HepG2 (cell line): ENCODE results near the gene THADA. TPM values are rescaled to one million over a fixed set of nuclear protein-coding genes. Genes with fewer than 3 reads are reported as not detected.

Experiments
- ATAC-seq: fragments of 200-7000 bp; cut with Tn5 transposase; 3 replicates; pipeline ENCODE4 v1.9.1; 2020; ENCODE audit warnings: mild to moderate bottlenecking, moderate library complexity
- BruUV-seq: library from RNA; stranded (reverse); fragments of 400-500 nt; replicated peaks from 2 replicates; lab custom pipeline; 2021; lab: Mats Ljungman, UMichigan
- CTCF ChIA-PET: fragments of 300-600 bp; formaldehyde crosslinking; extraction: SDS; loops from one replicate; lab custom pipeline; 2021; ENCODE audit warnings: low total read pairs, inconsistent platforms, low intra/inter-chr PET ratio; lab: Yijun Ruan, JAX
- POLR2A ChIA-PET: fragments of 350-600 bp; sonication (Branson Sonifier 250); formaldehyde crosslinking; loops from one replicate; lab custom pipeline; 2020; ENCODE audit warnings: antibody characterized with exemption, inconsistent platforms; lab: Yijun Ruan, JAX
- DNase-seq: peaks from one replicate; pipeline ENCODE4 v3.0.0-alpha.2; 2015; ENCODE audit warnings: low spot score
- FAIRE-seq: peaks from 3 replicates; lab custom pipeline; 2011; peaks lifted over from hg19 to GRCh38; lab: Jason Lieb, UNC
- H2AFZ ChIP-seq: one replicate; pipeline ENCODE4 v1.6.1; 2011; ENCODE audit warnings: low read length, inconsistent platforms
- H3K27ac ChIP-seq: fragments of 300-600 bp; 3 replicates; pipeline ENCODE4 v1.8.0; 2011; ENCODE audit warnings: mixed run types, mild to moderate bottlenecking, mixed read lengths, low read length, inconsistent platforms; ENCODE audit not compliant: insufficient read depth; ENCODE audit errors: extremely low read length
- H3K27me3 ChIP-seq, 2 experiments: fragments of 200-600 bp in 1 of 2; 2 replicates in 1 of 2; 3 replicates in 1 of 2; pipeline versions ENCODE4 v1.6.0 to v1.8.0; 2011; ENCODE audit warnings: low read length in 2 of 2, mild to moderate bottlenecking in 2 of 2, moderate library complexity in 2 of 2, inconsistent platforms in 1 of 2; ENCODE audit not compliant: insufficient read depth in 2 of 2, control insufficient read depth in 1 of 2
- H3K36me3 ChIP-seq, 2 experiments: fragments of 200-600 bp in 1 of 2; replicated peaks in 1 of 2; 2 replicates in 1 of 2; 3 replicates in 1 of 2; pipeline versions ENCODE4 v1.5.1 to v1.8.0; 2011; ENCODE audit warnings: low read length in 2 of 2, inconsistent platforms in 1 of 2; ENCODE audit not compliant: insufficient read depth in 2 of 2, control insufficient read depth in 1 of 2
- H3K4me1 ChIP-seq: 2 replicates; pipeline ENCODE4 v1.5.1; 2012; ENCODE audit warnings: low read length, inconsistent platforms; ENCODE audit not compliant: insufficient read depth
- H3K4me2 ChIP-seq: 2 replicates; pipeline ENCODE4 v1.6.0; 2011; ENCODE audit warnings: low read depth, low read length, inconsistent platforms
- H3K4me3 ChIP-seq, 3 experiments: fragments of 200-600 bp in 1 of 3; sonication (generic), shearing (Covaris generic) in 1 of 3; replicated peaks in 1 of 3; 2 replicates each; pipeline ENCODE4 v1.5.1; 2011 to 2016; ENCODE audit warnings: low read length in 3 of 3, inconsistent platforms in 2 of 3, low read depth in 2 of 3, mild to moderate bottlenecking in 2 of 3, control low read depth in 1 of 3, mixed read lengths in 1 of 3; ENCODE audit not compliant: insufficient read depth in 1 of 3
- H3K79me2 ChIP-seq: one replicate; pipeline ENCODE4 v1.6.1; 2011; ENCODE audit warnings: low read length, inconsistent platforms; ENCODE audit not compliant: insufficient read depth
- H3K9ac ChIP-seq: 2 replicates; pipeline ENCODE4 v1.6.0; 2011; ENCODE audit warnings: mild to moderate bottlenecking, low read depth, low read length, inconsistent platforms; ENCODE audit not compliant: insufficient read depth
- H3K9me3 ChIP-seq: 2 replicates; pipeline ENCODE4 v1.5.1; 2012; ENCODE audit warnings: mild to moderate bottlenecking, low read length
- H4K20me1 ChIP-seq: 2 replicates; pipeline ENCODE4 v1.6.0; 2011; ENCODE audit warnings: inconsistent platforms, mild to moderate bottlenecking, low read length, moderate library complexity; ENCODE audit not compliant: insufficient read depth
- BRCA1 ChIP-seq: sonication (generic); formaldehyde crosslinking; IDR thresholded peaks from 2 replicates; pipeline ENCODE4 v1.4.0; 2020; ENCODE audit warnings: missing genetic modification reagents
- CBX5 ChIP-seq: sonication (generic); formaldehyde crosslinking; IDR thresholded peaks from 2 replicates; pipeline ENCODE4 v1.4.0; 2020; ENCODE audit warnings: missing genetic modification reagents, borderline replicate concordance
- FLYWCH1 ChIP-seq: sonication (generic); formaldehyde crosslinking; IDR thresholded peaks from 2 replicates; pipeline ENCODE4 v1.8.1; 2023; ENCODE audit warnings: mild to moderate bottlenecking, missing genetic modification reagents
- GATAD2A ChIP-seq: IDR thresholded peaks from 2 replicates; pipeline ENCODE4 v1.6.1; 2016
- HHEX ChIP-seq: IDR thresholded peaks from 2 replicates; pipeline ENCODE4 v1.6.1; 2016; ENCODE audit warnings: control low read depth
- KLF15 ChIP-seq: sonication (generic); formaldehyde crosslinking; IDR thresholded peaks from 2 replicates; pipeline ENCODE4 v1.8.1; 2023; ENCODE audit warnings: borderline replicate concordance, mild to moderate bottlenecking, inconsistent platforms, missing genetic modification reagents, mixed read lengths
- NR2F1 ChIP-seq, 2 experiments: fragments of 450-650 bp in 1 of 2; formaldehyde crosslinking in 1 of 2; IDR thresholded peaks; 2 replicates each; pipeline versions ENCODE4 v1.5.0 to v1.6.1; 2016 to 2020; ENCODE audit warnings: mild to moderate bottlenecking in 1 of 2, missing compliant biosample characterization in 1 of 2, missing genetic modification reagents in 1 of 2, moderate library complexity in 1 of 2
- SIN3A ChIP-seq: IDR thresholded peaks from 2 replicates; pipeline ENCODE4 v1.6.1; 2011; ENCODE audit warnings: low read depth, mild to moderate bottlenecking, control low read depth, low read length, borderline replicate concordance
- SIX4 ChIP-seq: sonication (generic); formaldehyde crosslinking; IDR thresholded peaks from 2 replicates; pipeline ENCODE4 v1.4.0; 2020; ENCODE audit warnings: missing genetic modification reagents
- SSRP1 ChIP-seq: IDR thresholded peaks from 2 replicates; pipeline ENCODE4 v1.6.1; 2016; ENCODE audit warnings: control low read depth
- ZNF296 ChIP-seq: sonication (generic); formaldehyde crosslinking; conservative IDR thresholded peaks from 2 replicates; pipeline ENCODE4 v1.5.0; 2020; ENCODE audit warnings: mild to moderate bottlenecking, missing genetic modification reagents
- ZNF382 ChIP-seq: sonication (generic); formaldehyde crosslinking; IDR thresholded peaks from 2 replicates; pipeline ENCODE4 v1.5.0; 2020; ENCODE audit warnings: missing genetic modification reagents, mild to moderate bottlenecking, borderline replicate concordance
- ZNF383 ChIP-seq: sonication (generic); formaldehyde crosslinking; IDR thresholded peaks from 2 replicates; pipeline ENCODE4 v1.4.0; 2020; ENCODE audit warnings: missing genetic modification reagents, mild to moderate bottlenecking, borderline replicate concordance
- ZNF44 ChIP-seq: sonication (generic); formaldehyde crosslinking; IDR thresholded peaks from 2 replicates; pipeline ENCODE4 v1.5.1; 2020; ENCODE audit warnings: mild to moderate bottlenecking, missing genetic modification reagents
- ZNF589 ChIP-seq: sonication (generic); formaldehyde crosslinking; conservative IDR thresholded peaks from 2 replicates; pipeline ENCODE4 v1.8.0; 2022; ENCODE audit warnings: mild to moderate bottlenecking, moderate library complexity, missing genetic modification reagents
- ZNF766 ChIP-seq: sonication (generic); formaldehyde crosslinking; IDR thresholded peaks from 2 replicates; pipeline ENCODE4 v1.5.0; 2020; ENCODE audit warnings: missing genetic modification reagents, borderline replicate concordance
- WGBS: methylation state at CpG from one replicate; pipeline ENCODE4 v1.1.6; 2017; ENCODE audit warnings: low lambda C conversion rate; 5-methylcytosine and 5-hydroxymethylcytosine counted together
- in situ Hi-C: cut with HindIII; loops from 2 replicates; pipeline ENCODE4 v1.10.0; 2017; ENCODE audit warnings: low pct_unique_long_range_greater_than_20kb; ENCODE audit not compliant: extremely low pct_ligation_motif_present
- intact Hi-C: fragments of 100-400 bp; cut with micrococcal nuclease; formaldehyde crosslinking; loops from one replicate; pipeline ENCODE4 v1.10.0; 2022; ENCODE audit not compliant: unreplicated experiment
- polyA plus RNA-seq, 8 experiments: library from polyadenylated mRNA; depleted of rRNA in 3 of 8; stranded (reverse) in 7 of 8; unstranded in 1 of 8; fragments of >200 nt; fragmentation: Illumina TruSeq in 4 of 8; extraction: Trizol in 4 of 8; gene quantifications; 2 replicates each; pipeline versions ENCODE4 v1.2.1 to v1.2.3, GENCODE V29; 2011 to 2016; ENCODE audit warnings: low read depth in 4 of 8, missing spikeins in 1 of 8, mixed read lengths in 1 of 8; ENCODE audit not compliant: insufficient read depth in 1 of 8
- total RNA-seq, 5 experiments: library from RNA; depleted of rRNA; stranded (reverse); fragments of >200 nt; fragmentation: Illumina TruSeq; extraction: Trizol; gene quantifications; 2 replicates each; pipeline ENCODE4 v1.2.3, GENCODE V29; 2016; ENCODE audit warnings: low read depth in 1 of 5
- TF ChIP-seq, protein P1 (sequence below): sonication (generic); formaldehyde crosslinking; IDR thresholded peaks from 2 replicates; pipeline ENCODE4 v1.9.0; 2021; ENCODE audit warnings: missing genetic modification reagents, borderline replicate concordance
- TF ChIP-seq, protein P2 (sequence below): sonication (generic); formaldehyde crosslinking; IDR thresholded peaks from 2 replicates; pipeline ENCODE4 v1.4.0; 2020; ENCODE audit warnings: low read depth, missing genetic modification reagents

The THADA gene
- total and polyA plus RNA-seq, 2 of the 13 experiments (the other 11 are each of a cell fraction or from before 2014, with no cell fraction given) = 12.7 to 21.7 TPM

DNA sequence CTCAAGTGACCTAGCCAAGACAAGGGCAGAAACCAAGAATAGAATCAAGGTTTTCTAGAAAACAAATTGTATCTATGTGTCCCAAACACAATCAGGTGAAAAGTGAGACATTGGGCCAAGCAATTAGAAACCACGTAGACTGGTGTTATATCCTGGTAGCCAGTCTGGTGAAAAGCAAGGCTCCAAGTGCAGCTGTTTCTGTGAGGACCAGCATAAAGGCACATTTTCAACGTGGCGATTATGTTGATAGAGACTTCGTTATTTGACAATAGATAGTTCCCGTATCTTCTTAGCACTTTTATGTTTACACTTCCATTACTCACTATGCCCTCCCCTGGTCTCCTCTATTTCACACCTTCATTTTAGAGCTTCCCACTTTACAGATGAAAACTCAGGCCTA lies 266.2 kb downstream of the THADA start:
- TF ChIP-seq ZNF382 (CRISPR knock-in tag) (no peak), NR2F1 (CRISPR knock-in tag; IDR thresholded peaks at IDR 0.05) (no peak), BRCA1 (no peak), SSRP1 (CRISPR knock-in tag) (no peak), SIX4 (CRISPR knock-in tag) (no peak), HHEX (CRISPR knock-in tag) (no peak), ZNF589 (CRISPR knock-in tag) (no peak), CBX5 (no peak), ZNF766 (no peak), ZNF383 (CRISPR knock-in tag) (no peak), GATAD2A (CRISPR knock-in tag) (no peak), KLF15 (no peak), FLYWCH1 (CRISPR knock-in tag) (no peak), SIN3A (no peak), ZNF296 (CRISPR knock-in tag) (no peak), ZNF44 (CRISPR knock-in tag) (no peak)
- TF ChIP-seq, protein P1, sequence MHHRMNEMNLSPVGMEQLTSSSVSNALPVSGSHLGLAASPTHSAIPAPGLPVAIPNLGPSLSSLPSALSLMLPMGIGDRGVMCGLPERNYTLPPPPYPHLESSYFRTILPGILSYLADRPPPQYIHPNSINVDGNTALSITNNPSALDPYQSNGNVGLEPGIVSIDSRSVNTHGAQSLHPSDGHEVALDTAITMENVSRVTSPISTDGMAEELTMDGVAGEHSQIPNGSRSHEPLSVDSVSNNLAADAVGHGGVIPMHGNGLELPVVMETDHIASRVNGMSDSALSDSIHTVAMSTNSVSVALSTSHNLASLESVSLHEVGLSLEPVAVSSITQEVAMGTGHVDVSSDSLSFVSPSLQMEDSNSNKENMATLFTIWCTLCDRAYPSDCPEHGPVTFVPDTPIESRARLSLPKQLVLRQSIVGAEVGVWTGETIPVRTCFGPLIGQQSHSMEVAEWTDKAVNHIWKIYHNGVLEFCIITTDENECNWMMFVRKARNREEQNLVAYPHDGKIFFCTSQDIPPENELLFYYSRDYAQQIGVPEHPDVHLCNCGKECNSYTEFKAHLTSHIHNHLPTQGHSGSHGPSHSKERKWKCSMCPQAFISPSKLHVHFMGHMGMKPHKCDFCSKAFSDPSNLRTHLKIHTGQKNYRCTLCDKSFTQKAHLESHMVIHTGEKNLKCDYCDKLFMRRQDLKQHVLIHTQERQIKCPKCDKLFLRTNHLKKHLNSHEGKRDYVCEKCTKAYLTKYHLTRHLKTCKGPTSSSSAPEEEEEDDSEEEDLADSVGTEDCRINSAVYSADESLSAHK (CRISPR knock-in tag) = no peak
- TF ChIP-seq, protein P2, sequence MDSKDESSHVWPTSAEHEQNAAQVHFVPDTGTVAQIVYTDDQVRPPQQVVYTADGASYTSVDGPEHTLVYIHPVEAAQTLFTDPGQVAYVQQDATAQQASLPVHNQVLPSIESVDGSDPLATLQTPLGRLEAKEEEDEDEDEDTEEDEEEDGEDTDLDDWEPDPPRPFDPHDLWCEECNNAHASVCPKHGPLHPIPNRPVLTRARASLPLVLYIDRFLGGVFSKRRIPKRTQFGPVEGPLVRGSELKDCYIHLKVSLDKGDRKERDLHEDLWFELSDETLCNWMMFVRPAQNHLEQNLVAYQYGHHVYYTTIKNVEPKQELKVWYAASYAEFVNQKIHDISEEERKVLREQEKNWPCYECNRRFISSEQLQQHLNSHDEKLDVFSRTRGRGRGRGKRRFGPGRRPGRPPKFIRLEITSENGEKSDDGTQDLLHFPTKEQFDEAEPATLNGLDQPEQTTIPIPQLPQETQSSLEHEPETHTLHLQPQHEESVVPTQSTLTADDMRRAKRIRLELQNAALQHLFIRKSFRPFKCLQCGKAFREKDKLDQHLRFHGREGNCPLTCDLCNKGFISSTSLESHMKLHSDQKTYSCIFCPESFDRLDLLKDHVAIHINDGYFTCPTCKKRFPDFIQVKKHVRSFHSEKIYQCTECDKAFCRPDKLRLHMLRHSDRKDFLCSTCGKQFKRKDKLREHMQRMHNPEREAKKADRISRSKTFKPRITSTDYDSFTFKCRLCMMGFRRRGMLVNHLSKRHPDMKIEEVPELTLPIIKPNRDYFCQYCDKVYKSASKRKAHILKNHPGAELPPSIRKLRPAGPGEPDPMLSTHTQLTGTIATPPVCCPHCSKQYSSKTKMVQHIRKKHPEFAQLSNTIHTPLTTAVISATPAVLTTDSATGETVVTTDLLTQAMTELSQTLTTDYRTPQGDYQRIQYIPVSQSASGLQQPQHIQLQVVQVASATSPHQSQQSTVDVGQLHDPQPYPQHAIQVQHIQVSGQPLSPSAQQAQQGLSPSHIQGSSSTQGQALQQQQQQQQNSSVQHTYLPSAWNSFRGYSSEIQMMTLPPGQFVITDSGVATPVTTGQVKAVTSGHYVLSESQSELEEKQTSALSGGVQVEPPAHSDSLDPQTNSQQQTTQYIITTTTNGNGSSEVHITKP (CRISPR knock-in tag) = no peak
- Histone ChIP-seq H3K27ac (no peak overlapping the region), H3K4me2 (no peak overlapping the region), H3K27me3 (no peaks in the 10 kb centered on the region), H3K9me3 (no peaks in the 10 kb centered on the region), H3K4me3 (no peak overlapping the region), H4K20me1 (no peaks in the 10 kb centered on the region), H3K4me1 (peaks cover 20% of the 10 kb centered on the region), H3K9ac (no peak overlapping the region), H2AFZ (no peak overlapping the region), H3K36me3 (no peaks in the 10 kb centered on the region; a peak in 1 of 5 replicates), H3K79me2 (no peaks in the 10 kb centered on the region)
- DNase-seq (no peak), FAIRE-seq (no peak), ATAC-seq (no peak)
- no TSS peak for BruUV-seq
- in situ Hi-C loops = no loop called here
- POLR2A ChIA-PET = no interaction called here
- CTCF ChIA-PET = no interaction called here
- 94% methylated on average over 5 of the region's 5 CpGs for WGBS
- intact Hi-C loops = no loop called here
